K562 (cell line): ENCODE results near the gene CARD9. TPM values are rescaled to one million over a fixed set of nuclear protein-coding genes. Genes with fewer than 3 reads are reported as not detected.

Source experiments
- ATAC-seq: fragments of 200-7000 bp; cut with Tn5 transposase; 3 replicates; pipeline ENCODE4 v1.9.1; 2020; ENCODE audit warnings: moderate library complexity
- BruUV-seq: library from RNA; stranded (reverse); fragments of 400-500 nt; replicated peaks from 2 replicates; lab custom pipeline; 2021; lab: Mats Ljungman, UMichigan
- CTCF ChIA-PET: fragments of 300-600 bp; formaldehyde crosslinking; extraction: SDS; loops from one replicate; lab custom pipeline; 2021; ENCODE audit warnings: low intra/inter-chr PET ratio; lab: Yijun Ruan, JAX
- POLR2A ChIA-PET: fragments of 300-600, 350-650 bp; sonication (Branson Sonifier 250); formaldehyde crosslinking; extraction: SDS; loops from one replicate; lab custom pipeline; 2021; ENCODE audit warnings: antibody characterized with exemption, inconsistent platforms; lab: Yijun Ruan, JAX
- DNase-seq, 4 experiments: peaks; one replicate each; pipeline versions ENCODE4 v3.0.0 to v3.0.0-alpha.2; 2011 to 2018; ENCODE audit warnings: low spot score in 3 of 4, mixed read lengths in 3 of 4; ENCODE audit errors: extremely low read depth in 1 of 4
- FAIRE-seq: peaks from 2 replicates; lab custom pipeline; 2011; peaks lifted over from hg19 to GRCh38; lab: Jason Lieb, UNC
- H2AFZ ChIP-seq: 2 replicates; pipeline ENCODE4 v1.6.0; 2011; ENCODE audit warnings: low read depth, low read length, control low read depth, inconsistent platforms
- H3K27ac ChIP-seq: fragments of 200-600 bp; 3 replicates; pipeline ENCODE4 v1.8.0; 2011; ENCODE audit warnings: low read depth, mild to moderate bottlenecking, control low read depth, inconsistent platforms, low read length, moderate library complexity, mixed read lengths; ENCODE audit errors: extremely low read depth
- H3K27me3 ChIP-seq, 2 experiments: fragments of 300-600 bp in 1 of 2; 2 replicates in 1 of 2; 3 replicates in 1 of 2; pipeline versions ENCODE4 v1.6.0 to v1.8.0; 2011; ENCODE audit warnings: inconsistent platforms in 2 of 2, low read length in 2 of 2, mild to moderate bottlenecking in 1 of 2, mixed read lengths in 1 of 2, moderate library complexity in 1 of 2; ENCODE audit not compliant: control insufficient read depth in 2 of 2, insufficient read depth in 2 of 2
- H3K36me3 ChIP-seq: fragments of 300-600 bp; 3 replicates; pipeline ENCODE4 v1.8.0; 2011; ENCODE audit warnings: mild to moderate bottlenecking, low read length, inconsistent platforms; ENCODE audit not compliant: control insufficient read depth, insufficient read depth
- H3K4me1 ChIP-seq, 2 experiments: fragments of 200-600 bp in 1 of 2; replicated peaks in 1 of 2; 2 replicates in 1 of 2; 3 replicates in 1 of 2; pipeline versions ENCODE4 v1.5.1 to v1.8.0; 2011; ENCODE audit warnings: inconsistent platforms in 2 of 2, low read length in 2 of 2, mild to moderate bottlenecking in 1 of 2, mixed read lengths in 1 of 2, moderate library complexity in 1 of 2; ENCODE audit not compliant: control insufficient read depth in 2 of 2, insufficient read depth in 2 of 2
- H3K4me2 ChIP-seq: 2 replicates; pipeline ENCODE4 v1.6.1; 2011; ENCODE audit warnings: low read length, control low read depth, inconsistent platforms, mixed read lengths; ENCODE audit not compliant: insufficient read depth
- H3K4me3 ChIP-seq: fragments of 200-600 bp; sonication (generic), shearing (Covaris generic); 2 replicates; pipeline ENCODE4 v1.5.1; 2016; ENCODE audit warnings: control low read depth, inconsistent platforms
- H3K79me2 ChIP-seq: fragments of 200-600 bp; 3 replicates; pipeline ENCODE4 v1.8.0; 2011; ENCODE audit warnings: low read length, inconsistent platforms; ENCODE audit not compliant: control insufficient read depth, insufficient read depth
- H3K9ac ChIP-seq, 2 experiments: 2 replicates each; pipeline versions ENCODE4 v1.6.0 to v1.6.1; 2011; ENCODE audit warnings: low read depth in 2 of 2, low read length in 2 of 2, control low read depth in 1 of 2, inconsistent platforms in 1 of 2, mild to moderate bottlenecking in 1 of 2, mixed read lengths in 1 of 2; ENCODE audit not compliant: insufficient read depth in 1 of 2
- H3K9me1 ChIP-seq: one replicate; pipeline ENCODE4 v1.6.0; 2011; ENCODE audit warnings: inconsistent platforms, mild to moderate bottlenecking, low read length, moderate library complexity; ENCODE audit not compliant: control insufficient read depth, insufficient read depth
- H3K9me3 ChIP-seq: replicated peaks from 2 replicates; pipeline ENCODE4 v1.5.1; 2011; ENCODE audit warnings: low read depth, low read length, inconsistent platforms; ENCODE audit not compliant: control insufficient read depth, insufficient read depth
- H4K20me1 ChIP-seq: replicated peaks from 2 replicates; pipeline ENCODE4 v1.6.1; 2011; ENCODE audit warnings: low read length, inconsistent platforms, mixed read lengths; ENCODE audit not compliant: control insufficient read depth, insufficient read depth
- GABPA ChIP-seq: fragments of 200-800 bp; sonication (Bioruptor generic); conservative IDR thresholded peaks from 2 replicates; pipeline ENCODE4 v1.6.1; 2016; ENCODE audit warnings: low read depth, missing genetic modification characterization, missing compliant biosample characterization
- MCM7 ChIP-seq, 2 experiments: fragments of 450-650 bp; IDR thresholded peaks; 2 replicates each; pipeline ENCODE4 v1.6.1; 2016 to 2018
- POLR2G ChIP-seq: fragments of 200-400 bp; formaldehyde crosslinking; IDR thresholded peaks from 2 replicates; pipeline ENCODE4 v1.6.1; 2017; ENCODE audit warnings: low read depth, mild to moderate bottlenecking, antibody characterized with exemption, low read length, moderate library complexity
- SIN3B ChIP-seq: fragments of 450-650 bp; IDR thresholded peaks from 2 replicates; pipeline ENCODE4 v1.6.1; 2017; ENCODE audit warnings: low read depth, mild to moderate bottlenecking, moderate library complexity
- WGBS: fragments of 100-300 bp; shearing (Covaris generic); methylation state at CpG from one replicate; pipeline ENCODE4 v1.1.6; 2016; ENCODE audit warnings: low coverage, mixed read lengths; ENCODE audit not compliant: insufficient coverage; ENCODE audit errors: missing lambda C conversion rate; 5-methylcytosine and 5-hydroxymethylcytosine counted together
- in situ Hi-C: fragments of 300-500 bp; cut with MboI; formaldehyde crosslinking; loops from 4 replicates; pipeline ENCODE4 v1.15.0; 2018; ENCODE audit warnings: inconsistent platforms, mixed read lengths
- intact Hi-C: fragments of 100-400 bp; cut with micrococcal nuclease; formaldehyde crosslinking; loops from 2 replicates; pipeline ENCODE4 v1.14.2; 2022
- polyA plus RNA-seq, 8 experiments: library from polyadenylated mRNA; depleted of rRNA in 4 of 8; stranded (reverse) in 5 of 8; unstranded in 3 of 8; fragments of >200 nt; fragmentation: Nextera tagmentation in 2 of 8; fragmentation: Illumina TruSeq in 1 of 8; extraction: Ambion mirVana in 2 of 8; extraction: Trizol in 1 of 8; gene quantifications; 2 replicates each; pipeline versions ENCODE4 v1.2.1 to v1.2.3, GENCODE V29; 2011 to 2014; ENCODE audit warnings: inconsistent platforms in 1 of 8, missing spikeins in 1 of 8
- total RNA-seq, 7 experiments: library from RNA; depleted of rRNA in 6 of 7; stranded (reverse); fragments of >200 nt in 6 of 7; fragmentation: Illumina TruSeq in 2 of 7; extraction: Trizol in 2 of 7; gene quantifications; 2 replicates each; pipeline versions ENCODE4 v1.2.1 to v1.2.3, GENCODE V29; 2011 to 2021; ENCODE audit warnings: low replicate concordance in 1 of 7

Gene CARD9
- total and polyA plus RNA-seq, 9 of the 15 experiments (the other 6 are each of a cell fraction or from before 2014, with no cell fraction given) = 1.7 to 53.0 (median 9.7) TPM

- FAIRE-seq (no peak), ATAC-seq (no peak), DNase-seq (no peak)
- TF ChIP-seq SIN3B (no peak), POLR2G (peak; percentile 25; the same call in 1 of the 2 replicates), MCM7 (IDR thresholded peaks at IDR 0.05) (no peak), GABPA (no peak)
- in situ Hi-C loops = loop anchor here (25.0 kb wide), 1 partner anchor 300 kb away; no protein-coding TSS in a partner anchor
- ChIA-PET POLR2A (interaction anchor here (1.2 kb wide), 1 partner anchor 10 kb away, joined by 5 read pairs; the partner anchor contains the start of gene GPSM1), CTCF (interaction anchor here (2.6 kb wide), 1 partner anchor 63 kb away, joined by 10 read pairs; the partner anchor contains the start of gene SNAPC4)
- Histone ChIP-seq H3K4me3 (no peak overlapping the region), H3K27me3 (no peaks in the 10 kb centered on the region), H3K9me3 (no peaks in the 10 kb centered on the region), H3K9ac (peak overlapping the region in 1 of 2 experiments; percentile 35; a peak in 1 of 4 replicates), H3K4me1 (peaks cover 0 to 96% of the 10 kb centered on the region in 2 experiments; a peak in 2 of 5 replicates), H3K4me2 (no peak overlapping the region), H4K20me1 (no peaks in the 10 kb centered on the region), H3K27ac (no peak overlapping the region), H2AFZ (no peak overlapping the region), H3K79me2 (no peaks in the 10 kb centered on the region), H3K36me3 (peaks cover 22% of the 10 kb centered on the region; the same call in 1 of the 3 replicates), H3K9me1 (peaks cover 3% of the 10 kb centered on the region)
- intact Hi-C loops = loop anchor here (2.0 kb wide), 1 partner anchor 63 kb away; the partner anchor contains the start of gene SNAPC4
- BruUV-seq = no TSS peak
- WGBS = 80% methylated on average over 24 of the region's 43 CpGs
Measured at GRCh38 chr9:136337416-136338395, 35.8 kb downstream of the CARD9 start.
